Activated CD4-positive, alpha-beta T cell treated with anti-CD3 and anti-CD28 coated beads for 36 hours (primary cell): ENCODE measurements around the gene SOAT2. TPM values are rescaled to one million over a fixed set of nuclear protein-coding genes. Genes with fewer than 3 reads are reported as not detected.
"Not testable (repeated sequence)": the region's sequence is repeated elsewhere in the genome, so short reads cannot be mapped to it uniquely, and the experiment has no call there.

ENCODE experiments used
- ATAC-seq: fragments of 200-7000 bp; cut with Tn5 transposase; one replicate; pipeline ENCODE4 v1.10.0; 2021; ENCODE audit warnings: mild to moderate bottlenecking, moderate library complexity
- CTCF ChIA-PET: fragments of 350-600 bp; sonication (Branson Sonifier 250); formaldehyde crosslinking; loops from one replicate; lab custom pipeline; 2021; ENCODE audit warnings: antibody characterized with exemption; lab: Charles Lee
- POLR2A ChIA-PET: fragments of 350-600 bp; sonication (Branson Sonifier 250); formaldehyde crosslinking; loops from one replicate; lab custom pipeline; 2021; ENCODE audit warnings: antibody characterized with exemption, inconsistent platforms; lab: Charles Lee
- DNase-seq: peaks from one replicate; pipeline ENCODE4 v3.0.0-alpha.2; 2020
- H3K27ac Mint-ChIP-seq: one replicate; pipeline ENCODE4 v1.8.0; 2021; ENCODE audit warnings: mixed read lengths
- H3K27me3 Mint-ChIP-seq: one replicate; pipeline ENCODE4 v1.8.0; 2021; ENCODE audit warnings: mixed read lengths
- H3K36me3 Mint-ChIP-seq: one replicate; pipeline ENCODE4 v1.8.0; 2021; ENCODE audit warnings: low read depth, mixed read lengths
- H3K4me1 Mint-ChIP-seq: one replicate; pipeline ENCODE4 v1.8.0; 2021; ENCODE audit warnings: mixed read lengths
- H3K4me3 Mint-ChIP-seq: one replicate; pipeline ENCODE4 v1.8.0; 2021; ENCODE audit warnings: mild to moderate bottlenecking, moderate library complexity, mixed read lengths
- H3K9me3 Mint-ChIP-seq: one replicate; pipeline ENCODE4 v1.8.0; 2021; ENCODE audit warnings: low read depth, mixed read lengths
- intact Hi-C, 2 experiments: fragments of 100-400 bp; cut with DNase I in 1 of 2; cut with micrococcal nuclease in 1 of 2; formaldehyde crosslinking; loops; one replicate each; pipeline versions ENCODE4 v1.14.2 to v1.15.1; 2022 to 2024; cut with DNase I, micrococcal nuclease
- total RNA-seq, 2 experiments: library from RNA; stranded (reverse); gene quantifications; one replicate each; pipeline ENCODE4 v1.2.3, GENCODE V29; 2021

SOAT2 gene
- total RNA-seq, 2 experiments from 2014 or later = 0.57 to 0.79 TPM

- POLR2A ChIA-PET, H3K4me3 Mint-ChIP-seq, DNase-seq, intact Hi-C loops, H3K27ac Mint-ChIP-seq, ATAC-seq, H3K9me3 Mint-ChIP-seq, H3K36me3 Mint-ChIP-seq, H3K4me1 Mint-ChIP-seq, H3K27me3 Mint-ChIP-seq: not testable (repeated sequence)
- CTCF ChIA-PET = interaction anchor here (1.2 kb wide), 1 partner anchor 47 kb away, joined by 4 read pairs; no protein-coding TSS in a partner anchor
These were observed 9.1 kb downstream of the SOAT2 start for GRCh38 chr12:53112431-53112830.

DNA sequence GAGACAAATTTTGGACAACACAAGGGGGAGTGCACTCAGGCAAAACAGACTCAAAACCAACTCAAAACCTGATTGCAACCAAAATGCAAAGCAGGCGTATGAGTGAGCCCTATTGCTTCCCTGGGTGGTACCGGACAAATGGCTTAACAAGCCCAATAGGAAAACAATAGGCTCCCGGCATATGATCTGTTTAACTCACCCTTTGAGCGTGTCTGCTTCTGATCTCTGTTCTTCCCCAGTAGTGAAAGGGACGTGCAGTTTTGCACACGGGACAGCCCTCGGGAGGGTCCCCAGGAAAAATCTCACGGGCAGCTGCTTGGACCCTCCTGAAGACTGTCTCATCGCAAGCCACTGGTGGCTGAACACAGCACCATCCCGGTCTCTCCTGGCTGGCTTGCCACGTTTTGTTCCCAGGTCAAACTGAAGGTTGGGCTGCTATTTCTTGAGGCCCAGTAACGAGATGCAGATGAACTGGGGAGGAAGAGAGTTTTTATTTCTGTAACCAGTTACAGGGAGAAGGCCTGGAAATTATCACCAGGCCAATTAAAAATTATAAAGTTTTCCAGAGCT, 9.9 kb downstream of the SOAT2 start:
- ATAC-seq (no peak), DNase-seq (no peak)
- H3K4me1 Mint-ChIP-seq = no peaks in the 10 kb centered on the region
- no peaks in the 10 kb centered on the region for H3K9me3 Mint-ChIP-seq
- H3K36me3 Mint-ChIP-seq = no peaks in the 10 kb centered on the region
- intact Hi-C loops = no loop called here
- H3K27me3 Mint-ChIP-seq = no peaks in the 10 kb centered on the region
- no peak overlapping the region for H3K27ac Mint-ChIP-seq
- ChIA-PET CTCF (interaction anchor here (1.1 kb wide), 1 partner anchor 18 kb away, joined by 3 read pairs; no protein-coding TSS in a partner anchor), POLR2A (no interaction called here)
- H3K4me3 Mint-ChIP-seq = no peak overlapping the region

GRCh38 chr12:53113951-53114350, 10.7 kb downstream of the SOAT2 start:
- H3K27me3 Mint-ChIP-seq = no peaks in the 10 kb centered on the region
- no peaks in the 10 kb centered on the region for H3K4me1 Mint-ChIP-seq
- no peak for DNase-seq
- ATAC-seq = no peak
- CTCF ChIA-PET = interaction anchor here (0.8 to 1.1 kb wide), 2 partner anchors 17 to 246 kb away, joined by 3 read pairs; no protein-coding TSS in a partner anchor
- intact Hi-C loops = no loop called here
- POLR2A ChIA-PET = no interaction called here
- H3K36me3 Mint-ChIP-seq = no peaks in the 10 kb centered on the region
- no peaks in the 10 kb centered on the region for H3K9me3 Mint-ChIP-seq
- no peak overlapping the region for H3K4me3 Mint-ChIP-seq
- H3K27ac Mint-ChIP-seq = no peak overlapping the region

DNA sequence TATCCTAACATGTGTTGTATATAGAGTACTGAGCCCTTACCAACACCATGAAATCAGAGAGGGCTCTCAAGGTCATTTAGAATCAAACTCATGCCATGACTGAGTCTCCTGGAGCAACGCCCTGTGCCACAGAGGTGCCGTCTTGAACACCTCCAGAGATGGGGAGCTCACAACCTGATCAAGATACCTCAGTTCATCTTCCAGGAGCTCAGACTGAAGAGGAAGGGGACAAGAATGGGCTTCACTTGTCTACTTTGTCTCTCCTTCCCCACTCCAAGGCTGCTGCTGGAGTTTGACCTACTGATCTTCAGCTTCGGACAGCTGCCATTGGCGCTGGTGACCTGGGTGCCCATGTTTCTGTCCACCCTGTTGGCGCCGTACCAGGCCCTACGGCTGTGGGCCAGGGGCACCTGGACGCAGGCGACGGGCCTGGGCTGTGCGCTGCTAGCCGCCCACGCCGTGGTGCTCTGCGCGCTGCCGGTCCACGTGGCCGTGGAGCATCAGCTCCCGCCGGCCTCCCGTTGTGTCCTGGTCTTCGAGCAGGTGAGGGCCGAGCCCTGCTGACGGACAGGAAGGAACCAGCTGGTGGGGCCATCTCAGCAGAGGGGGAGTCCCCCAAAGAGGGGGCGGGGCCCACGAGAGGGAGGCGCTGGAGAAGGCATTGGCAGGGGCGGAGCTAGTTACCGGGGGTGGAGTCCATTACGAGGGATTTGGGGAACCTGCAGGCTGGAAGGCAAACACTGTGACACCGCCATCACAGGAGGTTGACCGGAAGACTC, 12.0 kb downstream of the SOAT2 start:
- H3K27me3 Mint-ChIP-seq = no peaks in the 10 kb centered on the region
- DNase-seq = peak; percentile 29
- ChIA-PET CTCF (interaction anchor here (0.6 kb wide), 1 partner anchor 99 kb away, joined by 3 read pairs; no protein-coding TSS in a partner anchor), POLR2A (interaction anchor here (1.0 kb wide), 1 partner anchor 36 kb away, joined by 3 read pairs; the partner anchor contains the start of gene SPRYD3)
- ATAC-seq = peak; percentile 30
- intact Hi-C loops = no loop called here
- no peaks in the 10 kb centered on the region for H3K9me3 Mint-ChIP-seq
- no peak overlapping the region for H3K4me3 Mint-ChIP-seq
- no peaks in the 10 kb centered on the region for H3K4me1 Mint-ChIP-seq
- no peak overlapping the region for H3K27ac Mint-ChIP-seq
- H3K36me3 Mint-ChIP-seq = no peaks in the 10 kb centered on the region

- ATAC-seq = no peak
- H3K36me3 Mint-ChIP-seq = no peaks in the 10 kb centered on the region
- POLR2A ChIA-PET = interaction anchor here (0.6 to 1.0 kb wide), 2 partner anchors 37 to 363 kb away, joined by 3 read pairs; partner anchors contain the start of gene SPRYD3
- no peak overlapping the region for H3K4me3 Mint-ChIP-seq
- no peak for DNase-seq
- no peaks in the 10 kb centered on the region for H3K27me3 Mint-ChIP-seq
- no peak overlapping the region for H3K27ac Mint-ChIP-seq
- H3K9me3 Mint-ChIP-seq = no peaks in the 10 kb centered on the region
- intact Hi-C loops = no loop called here
- CTCF ChIA-PET = no interaction called here
- H3K4me1 Mint-ChIP-seq = no peaks in the 10 kb centered on the region
These were observed 12.8 kb downstream of the SOAT2 start for GRCh38 chr12:53115891-53116648.

DNA sequence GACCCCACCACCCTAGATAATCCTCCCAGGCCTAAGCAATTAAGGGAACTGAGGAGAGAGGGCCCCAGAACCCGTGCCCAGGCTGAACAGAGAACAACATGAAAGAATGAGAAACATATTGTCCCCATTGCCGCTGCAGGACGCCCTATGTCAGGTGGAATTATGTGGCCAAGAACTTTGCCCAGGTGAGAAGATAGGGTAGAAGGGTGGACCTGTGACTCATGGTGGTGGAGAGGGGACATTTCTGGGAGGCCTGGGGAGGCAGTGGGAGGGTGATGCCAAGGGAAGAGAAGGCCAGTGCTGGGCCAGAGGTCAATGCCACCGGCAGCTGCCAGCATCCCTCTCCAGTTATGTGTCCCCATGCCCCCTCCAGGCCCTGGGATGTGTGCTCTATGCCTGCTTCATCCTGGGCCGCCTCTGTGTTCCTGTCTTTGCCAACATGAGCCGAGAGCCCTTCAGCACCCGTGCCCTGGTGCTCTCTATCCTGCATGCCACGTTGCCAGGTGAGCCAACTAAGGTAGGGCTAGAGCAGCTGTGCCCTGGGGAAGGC, 15.5 kb downstream of the SOAT2 start:
- no peak overlapping the region for H3K4me3 Mint-ChIP-seq
- ChIA-PET POLR2A (no interaction called here), CTCF (interaction anchor here (0.6 to 0.7 kb wide), 2 partner anchors 10 to 128 kb away, joined by 3 to 4 read pairs; no protein-coding TSS in a partner anchor)
- DNase-seq (no peak), ATAC-seq (no peak)
- intact Hi-C loops = no loop called here
- H3K27me3 Mint-ChIP-seq = no peaks in the 10 kb centered on the region
- no peak overlapping the region for H3K27ac Mint-ChIP-seq
- H3K9me3 Mint-ChIP-seq = no peaks in the 10 kb centered on the region
- H3K4me1 Mint-ChIP-seq = no peaks in the 10 kb centered on the region
- H3K36me3 Mint-ChIP-seq = no peaks in the 10 kb centered on the region

DNA sequence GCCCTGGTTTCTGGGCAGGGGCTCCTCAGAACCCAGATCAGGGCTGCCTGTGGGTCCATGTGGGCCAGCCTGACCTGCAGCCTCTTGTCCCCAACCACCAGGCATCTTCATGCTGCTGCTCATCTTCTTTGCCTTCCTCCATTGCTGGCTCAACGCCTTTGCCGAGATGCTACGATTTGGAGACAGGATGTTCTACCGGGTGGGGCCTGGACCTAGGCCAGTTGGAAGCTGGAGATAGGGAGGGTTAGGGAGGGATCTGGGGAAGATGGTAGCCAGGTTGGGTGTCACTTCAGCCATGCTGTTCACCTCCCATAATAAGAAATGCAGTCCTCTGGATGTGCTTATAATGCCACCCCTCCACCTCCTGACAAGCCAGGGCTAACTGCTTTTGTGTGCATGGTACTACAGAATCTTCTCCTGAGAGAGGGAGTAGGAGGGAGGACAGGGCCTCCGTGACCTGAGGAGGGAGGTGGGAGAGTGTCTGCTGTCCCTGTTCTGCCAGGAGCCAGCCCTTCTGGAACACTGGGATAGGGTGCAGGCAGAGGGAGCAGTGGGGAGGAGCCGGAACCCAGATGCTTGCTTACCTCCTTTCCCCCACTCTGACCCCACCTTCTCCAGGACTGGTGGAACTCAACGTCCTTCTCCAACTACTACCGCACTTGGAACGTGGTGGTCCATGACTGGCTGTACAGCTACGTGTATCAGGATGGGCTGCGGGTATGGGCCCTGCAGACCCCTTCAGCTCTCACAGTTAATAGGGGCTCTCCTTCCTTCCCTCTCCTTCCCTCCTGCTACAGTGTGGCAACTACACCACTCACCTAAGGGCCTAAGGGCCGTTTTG, 17.6 kb downstream of the SOAT2 start:
- no peak for ATAC-seq
- CTCF ChIA-PET = no interaction called here

GRCh38 chr12:53122961-53123468, 19.7 kb downstream of the SOAT2 start:
- ChIA-PET POLR2A (no interaction called here), CTCF (interaction anchor here (0.5 to 0.6 kb wide), 2 partner anchors 57 to 1200 kb away, joined by 3 to 4 read pairs; no protein-coding TSS in a partner anchor)
- no peak for DNase-seq
- H3K4me1 Mint-ChIP-seq = peaks cover 4% of the 10 kb centered on the region
- intact Hi-C loops = no loop called here
- H3K9me3 Mint-ChIP-seq = no peaks in the 10 kb centered on the region
- no peaks in the 10 kb centered on the region for H3K36me3 Mint-ChIP-seq
- no peak overlapping the region for H3K4me3 Mint-ChIP-seq
- no peak overlapping the region for H3K27ac Mint-ChIP-seq
- no peak for ATAC-seq
- H3K27me3 Mint-ChIP-seq = peaks cover 4% of the 10 kb centered on the region

More for the DNA sequence above, 17.6 kb downstream of the SOAT2 start:
- no peak for DNase-seq
- Mint-ChIP-seq H3K27ac (no peak overlapping the region), H3K4me1 (no peaks in the 10 kb centered on the region), H3K27me3 (no peaks in the 10 kb centered on the region), H3K4me3 (no peak overlapping the region), H3K36me3 (no peaks in the 10 kb centered on the region), H3K9me3 (no peaks in the 10 kb centered on the region)
- POLR2A ChIA-PET = no interaction called here
- intact Hi-C loops = no loop called here

- Mint-ChIP-seq H3K27ac (no peak overlapping the region), H3K4me3 (no peak overlapping the region), H3K9me3 (no peaks in the 10 kb centered on the region), H3K4me1 (peaks cover 4% of the 10 kb centered on the region), H3K27me3 (peaks cover 4% of the 10 kb centered on the region), H3K36me3 (no peaks in the 10 kb centered on the region)
- ChIA-PET POLR2A (no interaction called here), CTCF (interaction anchor here (0.6 kb wide), 1 partner anchor 58 kb away, joined by 4 read pairs; no protein-coding TSS in a partner anchor)
- intact Hi-C loops = no loop called here
- ATAC-seq = no peak
- no peak for DNase-seq
These were observed 20.5 kb downstream of the SOAT2 start for GRCh38 chr12:53123578-53124351.

DNA sequence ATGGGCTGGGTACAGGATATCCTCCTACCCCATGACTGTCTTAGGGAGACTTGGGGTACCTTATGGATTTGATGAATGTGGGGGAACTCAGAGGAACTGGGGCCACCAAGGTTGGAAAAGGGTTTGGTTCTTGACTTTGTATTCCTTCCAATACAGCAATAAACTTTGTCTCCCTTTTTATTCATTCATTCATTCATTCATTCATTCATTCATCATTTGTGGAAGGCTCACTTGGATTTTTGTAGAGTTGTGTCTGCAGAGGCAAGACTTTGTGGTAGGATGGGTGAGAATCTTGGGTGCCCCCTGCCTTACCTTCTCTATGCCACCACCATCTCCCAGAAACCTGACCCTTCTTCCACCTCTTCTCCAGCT, 21.1 kb downstream of the SOAT2 start:
- no peaks in the 10 kb centered on the region for H3K9me3 Mint-ChIP-seq
- CTCF ChIA-PET = no interaction called here
- H3K4me3 Mint-ChIP-seq = no peak overlapping the region
- H3K4me1 Mint-ChIP-seq = peaks cover 4% of the 10 kb centered on the region
- POLR2A ChIA-PET = no interaction called here
- no peak for DNase-seq
- no peak for ATAC-seq
- H3K36me3 Mint-ChIP-seq = no peaks in the 10 kb centered on the region
- no peak overlapping the region for H3K27ac Mint-ChIP-seq
- H3K27me3 Mint-ChIP-seq = peaks cover 4% of the 10 kb centered on the region
- intact Hi-C loops = no loop called here
